ENCODE data around the gene GRB10.

The GRB10 gene

GRCh38 chr7:50681432-50682045 lies 101.2 kb downstream of the GRB10 start:
- TF ChIP-seq CTCF (IDR thresholded peaks at IDR 0.05; ENCODE audit: extremely low read depth, insufficient read depth, missing control alignments): no peak
- in situ Hi-C loops (cut with MboI; ENCODE audit: low pct_unique_long_range_greater_than_20kb, low sequenced_read_pairs, unreplicated experiment): loop anchor here (25.0 kb wide), 1 partner anchor 219 kb away; the partner anchor contains the start of gene FIGNL1
- no peak for DNase-seq (ENCODE audit: low spot score)

GRCh38 chr7:50679218-50680007 lies 103.3 kb downstream of the GRB10 start:
- peak; percentile 45 for TF ChIP-seq CTCF (IDR thresholded peaks at IDR 0.05; ENCODE audit: extremely low read depth, insufficient read depth, missing control alignments)
- in situ Hi-C loops (cut with MboI; ENCODE audit: low pct_unique_long_range_greater_than_20kb, low sequenced_read_pairs, unreplicated experiment): loop anchor here (25.0 kb wide), 1 partner anchor 217 kb away; the partner anchor contains the start of gene FIGNL1
- DNase-seq (ENCODE audit: low spot score): peak; percentile 60

- no peak for TF ChIP-seq CTCF (IDR thresholded peaks at IDR 0.05; ENCODE audit: extremely low read depth, insufficient read depth, missing control alignments)
- in situ Hi-C loops (cut with MboI; ENCODE audit: low pct_unique_long_range_greater_than_20kb, low sequenced_read_pairs, unreplicated experiment): loop anchor here (25.0 kb wide), 1 partner anchor 216 kb away; the partner anchor contains the start of gene FIGNL1
- no peak for DNase-seq (ENCODE audit: low spot score)
Observed at GRCh38 chr7:50678586-50678985, 104.1 kb downstream of the GRB10 start.

- TF ChIP-seq CTCF (IDR thresholded peaks at IDR 0.05; ENCODE audit: extremely low read depth, insufficient read depth, missing control alignments): no peak
- DNase-seq (ENCODE audit: low spot score): no peak
- in situ Hi-C loops (cut with MboI; ENCODE audit: low pct_unique_long_range_greater_than_20kb, low sequenced_read_pairs, unreplicated experiment): loop anchor here (25.0 kb wide), 1 partner anchor 215 kb away; the partner anchor contains the start of gene FIGNL1
Observed at GRCh38 chr7:50677638-50677996, 105.1 kb downstream of the GRB10 start.

- TF ChIP-seq CTCF (IDR thresholded peaks at IDR 0.05; ENCODE audit: extremely low read depth, insufficient read depth, missing control alignments): no peak
- DNase-seq (ENCODE audit: low spot score): no peak
- in situ Hi-C loops (cut with MboI; ENCODE audit: low pct_unique_long_range_greater_than_20kb, low sequenced_read_pairs, unreplicated experiment): loop anchor here (25.0 kb wide), 1 partner anchor 215 kb away; the partner anchor contains the start of gene FIGNL1
Observed at GRCh38 chr7:50676740-50677637, 105.7 kb downstream of the GRB10 start.

GRCh38 chr7:50676079-50676478 lies 106.6 kb downstream of the GRB10 start:
- in situ Hi-C loops (cut with MboI; ENCODE audit: low pct_unique_long_range_greater_than_20kb, low sequenced_read_pairs, unreplicated experiment): loop anchor here (25.0 kb wide), 1 partner anchor 214 kb away; the partner anchor contains the start of gene FIGNL1
- TF ChIP-seq CTCF (IDR thresholded peaks at IDR 0.05; ENCODE audit: extremely low read depth, insufficient read depth, missing control alignments): no peak
- no peak for DNase-seq (ENCODE audit: low spot score)
